ENCODE measurements around the gene SDK2.

SDK2 gene

DNA sequence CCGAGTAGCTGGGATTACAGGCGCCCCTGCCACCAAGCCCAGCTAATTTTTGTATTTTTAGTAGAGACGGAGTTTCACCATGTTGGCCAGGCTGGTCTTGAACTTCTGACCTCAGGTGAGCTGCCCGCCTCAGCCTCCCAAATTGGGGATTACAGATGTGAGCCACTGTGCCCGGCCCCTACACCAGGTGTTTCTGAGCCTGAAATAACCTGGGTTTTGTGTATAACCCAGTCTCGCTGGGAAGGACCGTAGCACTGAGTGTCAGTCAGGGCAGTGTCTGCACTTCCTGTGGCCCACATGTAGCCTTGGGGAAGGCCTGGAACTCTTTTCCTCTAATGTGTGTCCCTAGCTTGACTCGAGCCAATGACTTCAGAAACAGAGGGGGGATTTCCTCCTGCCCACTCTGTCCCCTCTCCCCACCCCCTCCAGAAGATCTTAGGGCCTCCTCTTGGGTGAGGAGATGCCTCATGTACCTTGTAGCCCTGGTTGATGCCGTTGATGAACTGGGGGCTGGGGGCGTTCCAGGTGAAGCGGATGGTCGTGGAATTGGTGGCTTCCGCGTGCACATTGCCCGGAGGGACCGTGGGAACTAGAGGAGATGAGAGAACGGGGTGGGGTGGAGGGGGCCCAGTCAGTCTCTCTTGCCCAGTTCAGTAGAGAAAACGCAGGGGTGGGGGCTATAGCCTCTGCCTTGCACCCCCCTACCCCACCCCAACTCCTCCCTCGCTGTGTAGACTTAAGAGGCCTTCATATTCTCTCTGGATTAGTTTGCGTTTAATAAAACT is 229.9 kb downstream of the SDK2 start:
- H3K36me3 ChIP-seq (ENCODE audit: insufficient read depth, low read depth, low read length) = no peaks in the 10 kb centered on the region

DNA sequence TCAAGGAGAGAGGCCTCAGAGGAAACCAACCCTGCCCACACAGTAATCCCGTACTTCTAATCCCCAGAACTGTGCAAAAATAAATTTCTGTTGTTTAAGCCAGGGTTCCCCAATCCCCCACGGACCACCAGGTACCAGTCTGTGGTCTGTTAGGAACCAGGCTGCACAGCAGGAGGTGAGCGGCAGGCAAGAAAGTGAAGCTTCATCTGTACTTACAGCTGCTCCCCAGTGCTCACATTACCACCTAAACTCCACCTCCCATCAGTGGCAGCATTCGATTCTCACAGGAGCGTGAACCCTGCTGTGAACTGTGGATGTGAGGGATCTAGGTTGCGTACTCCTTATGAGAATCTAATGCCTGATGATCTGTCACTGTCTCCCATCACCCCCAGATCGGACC is 231.3 kb downstream of the SDK2 start:
- H3K27ac ChIP-seq (ENCODE audit: low read length) = no peak overlapping the region
- H3K4me1 ChIP-seq (ENCODE audit: insufficient read depth, low read length) = no peaks in the 10 kb centered on the region
- H3K9me3 ChIP-seq (ENCODE audit: insufficient read depth, low read depth, low read length) = no peaks in the 10 kb centered on the region; the same call in 1 of the 2 replicates
- H3K27me3 ChIP-seq (ENCODE audit: insufficient read depth, low read length) = no peaks in the 10 kb centered on the region
- H3K36me3 ChIP-seq (ENCODE audit: insufficient read depth, low read depth, low read length) = no peaks in the 10 kb centered on the region
- H3K9ac ChIP-seq (ENCODE audit: low read depth, low read length) = no peak overlapping the region
- H3K4me3 ChIP-seq (ENCODE audit: low read length) = no peak overlapping the region

More for the DNA sequence above, 229.9 kb downstream of the SDK2 start:
- Histone ChIP-seq H3K4me1 (ENCODE audit: insufficient read depth, low read length) (no peaks in the 10 kb centered on the region), H3K27me3 (ENCODE audit: insufficient read depth, low read length) (no peaks in the 10 kb centered on the region), H3K9me3 (ENCODE audit: insufficient read depth, low read depth, low read length) (no peaks in the 10 kb centered on the region; the same call in 1 of the 2 replicates), H3K9ac (ENCODE audit: low read depth, low read length) (no peak overlapping the region), H3K27ac (ENCODE audit: low read length) (no peak overlapping the region), H3K4me3 (ENCODE audit: low read length) (no peak overlapping the region)

DNA sequence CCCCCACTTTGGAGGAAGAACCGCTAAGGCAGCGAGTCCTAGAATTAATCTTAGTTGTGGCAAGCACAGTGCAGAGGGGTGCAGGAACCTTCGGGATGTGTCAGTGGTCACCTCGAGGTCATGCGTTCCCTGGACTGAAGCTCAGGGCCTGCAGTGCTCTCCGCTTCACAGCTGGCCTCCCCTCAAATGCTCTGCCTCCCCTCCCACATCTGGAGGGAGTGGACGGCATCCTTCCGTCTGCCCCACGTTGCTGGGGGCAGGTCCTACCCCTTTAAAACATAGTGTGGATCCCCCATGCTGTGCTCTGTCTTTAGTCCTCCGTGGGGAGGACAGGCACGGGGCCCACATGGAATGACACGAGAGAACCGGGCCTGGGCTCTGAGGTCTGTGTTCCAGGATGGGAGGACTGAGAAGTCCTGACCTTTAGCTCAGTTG is 232.9 kb downstream of the SDK2 start:
- Histone ChIP-seq H3K27ac (ENCODE audit: low read length) (no peak overlapping the region), H3K4me1 (ENCODE audit: insufficient read depth, low read length) (no peaks in the 10 kb centered on the region), H3K9ac (ENCODE audit: low read depth, low read length) (no peak overlapping the region), H3K27me3 (ENCODE audit: insufficient read depth, low read length) (no peaks in the 10 kb centered on the region), H3K9me3 (ENCODE audit: insufficient read depth, low read depth, low read length) (no peaks in the 10 kb centered on the region; the same call in 1 of the 2 replicates), H3K4me3 (ENCODE audit: low read length) (no peak overlapping the region), H3K36me3 (ENCODE audit: insufficient read depth, low read depth, low read length) (no peaks in the 10 kb centered on the region)

DNA sequence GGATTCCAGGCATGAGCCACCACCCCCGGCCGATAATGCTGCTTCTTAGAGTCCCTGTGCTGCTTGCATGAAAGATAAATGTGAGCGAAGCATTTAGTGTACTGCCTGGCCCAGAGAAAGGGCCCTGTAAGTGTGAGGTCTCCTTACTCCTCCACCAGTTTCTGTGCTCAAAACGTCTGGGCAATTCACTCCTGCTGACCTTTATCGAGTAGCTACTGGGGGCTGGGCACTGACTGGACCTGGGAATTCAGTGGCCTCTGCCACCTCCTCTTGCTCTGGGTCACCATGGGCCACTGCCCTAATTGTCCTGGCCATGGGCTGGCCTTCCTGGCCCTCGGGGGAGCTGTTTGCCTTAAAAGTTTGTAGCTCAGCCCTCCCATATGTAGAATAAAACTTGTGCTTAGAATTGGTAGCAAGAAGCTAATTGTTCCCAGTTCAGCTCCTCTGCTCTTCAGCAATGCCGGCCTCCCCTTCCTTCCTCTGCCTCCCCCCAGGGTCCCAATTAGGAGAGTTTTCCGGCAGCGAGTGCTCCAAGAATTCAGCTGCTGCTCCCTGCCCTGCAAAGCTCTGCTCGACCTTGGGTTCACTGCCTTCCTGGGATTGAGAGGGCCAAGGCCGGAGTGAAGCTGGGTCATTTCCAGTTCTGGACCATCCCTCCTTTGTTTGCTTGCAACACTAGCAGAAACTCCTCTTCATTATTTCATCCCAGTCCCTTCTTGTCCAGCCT is 233.5 kb downstream of the SDK2 start:
- no peak overlapping the region for H3K9ac ChIP-seq (ENCODE audit: low read depth, low read length)
- H3K36me3 ChIP-seq (ENCODE audit: insufficient read depth, low read depth, low read length) = no peaks in the 10 kb centered on the region
- H3K27me3 ChIP-seq (ENCODE audit: insufficient read depth, low read length) = no peaks in the 10 kb centered on the region
- H3K4me3 ChIP-seq (ENCODE audit: low read length) = no peak overlapping the region
- no peaks in the 10 kb centered on the region; the same call in 1 of the 2 replicates for H3K9me3 ChIP-seq (ENCODE audit: insufficient read depth, low read depth, low read length)
- no peaks in the 10 kb centered on the region for H3K4me1 ChIP-seq (ENCODE audit: insufficient read depth, low read length)
- H3K27ac ChIP-seq (ENCODE audit: low read length) = no peak overlapping the region

DNA sequence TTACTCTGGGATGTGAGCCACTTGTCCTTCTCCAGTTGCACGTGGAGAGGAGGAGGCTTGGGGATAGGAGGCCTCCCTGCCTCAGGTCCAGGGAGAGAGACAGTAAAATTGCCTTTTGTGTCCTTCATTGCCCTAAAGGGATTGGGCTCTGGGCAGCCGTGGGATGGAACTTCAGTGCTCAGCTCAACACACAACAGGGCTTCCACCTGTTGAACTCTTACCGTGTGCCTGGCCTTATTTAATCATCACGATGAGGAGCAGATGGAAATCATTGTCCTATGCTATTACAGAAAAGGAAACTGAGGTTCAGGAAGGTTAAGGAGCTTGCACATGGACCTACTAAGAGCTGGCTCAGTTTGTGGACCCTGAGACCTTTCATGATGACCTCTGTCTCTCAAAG is 240.0 kb downstream of the SDK2 start:
- no peaks in the 10 kb centered on the region for H3K27me3 ChIP-seq (ENCODE audit: insufficient read depth, low read length)
- H3K27ac ChIP-seq (ENCODE audit: low read length) = no peak overlapping the region
- H3K9me3 ChIP-seq (ENCODE audit: insufficient read depth, low read depth, low read length) = no peaks in the 10 kb centered on the region
- no peaks in the 10 kb centered on the region for H3K4me1 ChIP-seq (ENCODE audit: insufficient read depth, low read length)
- H3K9ac ChIP-seq (ENCODE audit: low read depth, low read length) = no peak overlapping the region
- H3K36me3 ChIP-seq (ENCODE audit: insufficient read depth, low read depth, low read length) = no peaks in the 10 kb centered on the region
- H3K4me3 ChIP-seq (ENCODE audit: low read length) = no peak overlapping the region

DNA sequence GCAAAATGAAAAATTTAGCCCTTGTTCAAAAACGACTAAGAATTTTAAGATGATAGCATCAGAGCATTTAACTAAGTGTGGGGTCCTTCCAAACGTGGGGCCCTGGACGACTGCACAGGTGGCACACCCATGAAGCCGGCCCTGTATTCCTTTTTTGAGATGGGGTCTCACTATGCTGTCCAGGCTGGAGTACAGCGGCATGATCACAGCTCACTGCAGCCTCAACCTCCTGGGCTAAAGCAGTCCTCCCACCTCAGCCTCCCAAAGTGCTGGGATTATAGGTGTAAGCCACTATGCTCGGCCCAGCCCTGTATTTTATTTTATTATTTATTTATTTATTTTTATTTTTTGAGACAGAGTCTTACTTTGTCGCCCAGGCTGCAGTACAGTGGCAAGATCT is 241.8 kb downstream of the SDK2 start:
- H3K9me3 ChIP-seq (ENCODE audit: insufficient read depth, low read depth, low read length) = no peaks in the 10 kb centered on the region
- no peak overlapping the region for H3K9ac ChIP-seq (ENCODE audit: low read depth, low read length)
- H3K27me3 ChIP-seq (ENCODE audit: insufficient read depth, low read length) = no peaks in the 10 kb centered on the region
- H3K36me3 ChIP-seq (ENCODE audit: insufficient read depth, low read depth, low read length) = no peaks in the 10 kb centered on the region
- H3K4me1 ChIP-seq (ENCODE audit: insufficient read depth, low read length) = no peaks in the 10 kb centered on the region
- no peak overlapping the region for H3K27ac ChIP-seq (ENCODE audit: low read length)
- no peak overlapping the region for H3K4me3 ChIP-seq (ENCODE audit: low read length)

DNA sequence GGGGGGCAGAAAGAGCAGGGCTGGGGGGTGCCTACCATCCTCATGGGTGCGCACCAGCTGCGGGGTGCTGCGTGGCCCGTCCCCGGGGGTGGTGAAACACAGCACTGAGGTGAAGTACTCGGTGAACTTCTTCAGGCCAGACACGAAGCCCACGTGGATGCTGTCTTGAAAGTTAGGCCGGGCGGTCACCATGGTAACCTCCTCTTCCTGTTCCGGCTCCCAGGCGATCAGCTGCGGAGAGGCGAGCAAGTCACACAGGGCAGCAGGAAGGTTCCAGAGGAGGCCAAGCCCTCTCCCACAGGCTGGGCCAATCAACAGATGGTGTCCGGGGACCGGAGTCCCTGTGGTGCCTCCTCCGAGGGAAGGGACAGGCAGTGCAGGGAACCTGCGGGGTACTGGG is 242.3 kb downstream of the SDK2 start:
- Histone ChIP-seq H3K4me1 (ENCODE audit: insufficient read depth, low read length) (no peaks in the 10 kb centered on the region), H3K27me3 (ENCODE audit: insufficient read depth, low read length) (no peaks in the 10 kb centered on the region), H3K4me3 (ENCODE audit: low read length) (no peak overlapping the region), H3K9me3 (ENCODE audit: insufficient read depth, low read depth, low read length) (no peaks in the 10 kb centered on the region), H3K27ac (ENCODE audit: low read length) (no peak overlapping the region), H3K36me3 (ENCODE audit: insufficient read depth, low read depth, low read length) (no peaks in the 10 kb centered on the region), H3K9ac (ENCODE audit: low read depth, low read length) (no peak overlapping the region)

DNA sequence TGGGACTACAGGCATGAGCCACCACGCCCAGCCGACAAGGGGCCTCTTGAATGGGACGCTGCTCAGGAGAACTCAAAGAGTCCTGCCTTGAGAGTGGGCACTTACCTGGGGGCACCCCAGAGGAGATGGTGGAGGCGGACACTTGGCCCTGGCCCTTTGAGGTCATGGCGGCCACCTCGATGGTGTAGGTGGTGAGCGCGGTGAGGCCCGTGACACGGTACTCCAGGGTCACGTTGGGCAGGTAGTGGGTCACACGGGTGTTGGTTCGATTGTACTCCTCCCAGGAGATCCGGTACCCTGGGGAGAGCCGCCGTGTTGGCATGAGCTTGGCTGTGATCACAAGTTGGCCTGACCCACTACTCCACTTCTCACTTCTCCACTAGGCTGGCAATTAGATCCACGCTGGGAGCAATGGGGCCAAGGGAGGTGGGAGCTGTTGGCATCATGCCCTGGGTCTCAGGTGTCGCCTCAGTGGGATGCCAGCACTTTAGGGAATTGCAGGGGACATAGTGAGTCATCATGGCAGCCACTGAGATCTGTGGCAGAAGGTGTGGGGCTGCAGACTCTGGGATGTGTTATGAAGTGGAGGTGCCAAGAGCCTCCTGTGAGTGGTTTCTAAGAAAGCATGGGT is 243.2 kb downstream of the SDK2 start:
- Histone ChIP-seq H3K9me3 (ENCODE audit: insufficient read depth, low read depth, low read length) (no peaks in the 10 kb centered on the region), H3K27me3 (ENCODE audit: insufficient read depth, low read length) (no peaks in the 10 kb centered on the region), H3K9ac (ENCODE audit: low read depth, low read length) (no peak overlapping the region), H3K36me3 (ENCODE audit: insufficient read depth, low read depth, low read length) (no peaks in the 10 kb centered on the region), H3K4me3 (ENCODE audit: low read length) (no peak overlapping the region), H3K27ac (ENCODE audit: low read length) (no peak overlapping the region), H3K4me1 (ENCODE audit: insufficient read depth, low read length) (no peaks in the 10 kb centered on the region)

DNA sequence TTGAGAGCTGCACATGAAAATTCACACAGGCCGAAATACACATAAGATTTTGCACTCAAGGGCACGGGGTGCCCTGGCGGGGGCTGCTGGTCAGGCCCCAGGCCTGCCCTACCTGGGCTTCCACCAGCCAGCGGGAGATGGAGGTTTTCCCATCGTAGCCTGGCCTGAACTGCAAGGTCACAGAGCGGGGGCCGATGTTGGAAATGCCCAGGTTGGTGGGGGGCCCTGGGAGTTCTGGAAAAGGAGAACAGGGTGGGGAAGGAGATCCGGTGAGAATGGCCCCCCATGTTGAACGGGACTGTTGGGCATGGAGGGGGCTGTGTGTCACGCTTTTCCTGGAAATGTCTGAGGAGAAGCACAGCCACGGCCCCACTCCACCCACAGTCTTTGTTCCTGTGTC is 245.2 kb downstream of the SDK2 start:
- Histone ChIP-seq H3K4me3 (ENCODE audit: low read length) (no peak overlapping the region), H3K27me3 (ENCODE audit: insufficient read depth, low read length) (no peaks in the 10 kb centered on the region), H3K36me3 (ENCODE audit: insufficient read depth, low read depth, low read length) (no peaks in the 10 kb centered on the region), H3K4me1 (ENCODE audit: insufficient read depth, low read length) (no peaks in the 10 kb centered on the region), H3K27ac (ENCODE audit: low read length) (no peak overlapping the region), H3K9me3 (ENCODE audit: insufficient read depth, low read depth, low read length) (no peaks in the 10 kb centered on the region), H3K9ac (ENCODE audit: low read depth, low read length) (no peak overlapping the region)

DNA sequence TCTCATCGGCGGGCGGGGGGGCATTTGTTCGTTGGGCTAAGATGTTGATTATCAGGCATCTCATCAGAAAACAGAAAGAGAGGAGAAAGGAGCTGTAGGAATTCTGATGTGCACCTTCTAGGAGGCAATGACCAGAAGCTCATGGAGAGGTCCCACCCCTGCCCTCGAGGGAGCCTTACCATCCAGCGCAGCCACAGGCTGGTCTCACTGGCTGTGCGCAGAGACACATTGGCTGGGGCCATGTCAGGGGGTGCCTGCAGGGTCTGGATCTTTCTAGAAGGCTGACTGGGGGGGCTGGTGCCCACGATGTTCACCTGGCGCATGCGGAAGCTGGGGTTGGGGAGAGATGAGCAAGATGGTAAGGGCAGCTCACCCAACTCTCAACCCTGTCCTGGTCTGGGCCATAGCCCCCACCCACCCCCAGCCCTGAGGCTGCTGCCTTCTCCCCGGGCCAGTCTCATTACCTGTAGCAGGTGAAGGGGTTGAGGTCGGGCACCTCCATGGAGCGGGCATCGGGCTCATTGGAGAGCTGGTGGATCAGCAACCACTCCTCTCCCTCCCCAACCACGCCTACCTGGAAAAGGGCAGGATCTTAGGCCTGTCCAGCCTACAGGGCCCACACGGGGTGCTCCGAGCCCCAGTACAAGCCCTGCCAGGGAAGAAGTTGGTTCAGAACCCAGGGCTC is 246.2 kb downstream of the SDK2 start:
- Histone ChIP-seq H3K36me3 (ENCODE audit: insufficient read depth, low read depth, low read length) (no peaks in the 10 kb centered on the region), H3K27me3 (ENCODE audit: insufficient read depth, low read length) (no peaks in the 10 kb centered on the region), H3K9me3 (ENCODE audit: insufficient read depth, low read depth, low read length) (no peaks in the 10 kb centered on the region), H3K27ac (ENCODE audit: low read length) (no peak overlapping the region), H3K4me1 (ENCODE audit: insufficient read depth, low read length) (no peaks in the 10 kb centered on the region), H3K4me3 (ENCODE audit: low read length) (no peak overlapping the region), H3K9ac (ENCODE audit: low read depth, low read length) (no peak overlapping the region)

DNA sequence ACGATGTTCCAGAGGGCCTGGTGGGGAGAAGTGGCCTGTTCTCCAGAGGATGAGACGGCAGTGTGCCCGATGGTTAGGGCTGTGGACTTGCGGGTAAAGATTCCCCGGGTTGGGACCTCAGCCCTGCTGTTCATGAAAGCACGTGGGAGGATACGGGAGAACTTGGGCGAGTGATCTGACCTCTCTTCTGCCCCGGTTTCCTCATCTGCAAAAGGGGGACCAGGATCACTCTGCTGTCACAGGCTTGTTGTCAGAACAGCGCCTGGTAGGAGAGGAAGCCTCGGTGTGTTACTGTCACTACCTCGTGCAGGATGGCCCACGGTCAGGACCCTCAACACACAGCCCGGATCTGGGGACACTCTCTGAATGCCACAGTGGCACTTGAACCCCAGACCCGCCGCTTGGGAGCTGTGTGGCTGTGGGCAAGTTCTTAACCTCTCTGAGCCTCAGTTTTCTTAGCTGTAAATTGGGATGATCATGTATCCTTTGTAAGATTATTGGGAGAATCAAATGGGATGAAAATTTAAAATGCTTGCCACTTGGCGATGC is 246.9 kb downstream of the SDK2 start:
- H3K4me3 ChIP-seq (ENCODE audit: low read length) = no peak overlapping the region
- no peaks in the 10 kb centered on the region for H3K27me3 ChIP-seq (ENCODE audit: insufficient read depth, low read length)
- H3K4me1 ChIP-seq (ENCODE audit: insufficient read depth, low read length) = no peaks in the 10 kb centered on the region
- H3K9ac ChIP-seq (ENCODE audit: low read depth, low read length) = no peak overlapping the region
- H3K27ac ChIP-seq (ENCODE audit: low read length) = no peak overlapping the region
- no peaks in the 10 kb centered on the region for H3K9me3 ChIP-seq (ENCODE audit: insufficient read depth, low read depth, low read length)
- H3K36me3 ChIP-seq (ENCODE audit: insufficient read depth, low read depth, low read length) = no peaks in the 10 kb centered on the region
